GM15510 (cell line): ENCODE results near the gene CBLN3.

Experiments
- POLR2A ChIP-seq: IDR thresholded peaks from 3 replicates; pipeline ENCODE4 v1.6.1; 2011; ENCODE audit warnings: borderline replicate concordance; ENCODE audit not compliant: insufficient read length; ENCODE audit errors: extremely low read depth

The CBLN3 gene

GRCh38 chr14:24388474-24389179, 40.8 kb downstream of the CBLN3 start:
- no peak for TF ChIP-seq POLR2A

- TF ChIP-seq POLR2A, result no peak
Measured at GRCh38 chr14:24387009-24387345, 42.5 kb downstream of the CBLN3 start.

- no peak for TF ChIP-seq POLR2A
Measured at GRCh38 chr14:24385524-24385923, 43.9 kb downstream of the CBLN3 start.

- TF ChIP-seq POLR2A, result no peak
Measured at GRCh38 chr14:24384169-24384568, 45.3 kb downstream of the CBLN3 start.

GRCh38 chr14:24382064-24382371, 47.5 kb downstream of the CBLN3 start:
- TF ChIP-seq POLR2A, result no peak

GRCh38 chr14:24381363-24382063, 48.0 kb downstream of the CBLN3 start:
- no peak for TF ChIP-seq POLR2A

GRCh38 chr14:24379907-24380730, 49.3 kb downstream of the CBLN3 start:
- TF ChIP-seq POLR2A, result no peak

GRCh38 chr14:24378981-24379906, 50.2 kb downstream of the CBLN3 start:
- TF ChIP-seq POLR2A, result no peak

- TF ChIP-seq POLR2A, result no peak
Measured at GRCh38 chr14:24378327-24378726, 51.1 kb downstream of the CBLN3 start.

GRCh38 chr14:24377657-24378056, 51.8 kb downstream of the CBLN3 start:
- TF ChIP-seq POLR2A, result no peak

GRCh38 chr14:24377126-24377525, 52.3 kb downstream of the CBLN3 start:
- TF ChIP-seq POLR2A, result no peak
